C4-2B (cell line): ENCODE measurements around the gene UQCRH.

Source experiments
- ZFX ChIP-seq: fragments of 450-650 bp; IDR thresholded peaks from 2 replicates; pipeline ENCODE4 v1.6.1; 2017
- TF ChIP-seq, protein P1 (sequence below): fragments of 450-650 bp; conservative IDR thresholded peaks from 2 replicates; pipeline ENCODE4 v1.5.1; 2017; ENCODE audit warnings: mild to moderate bottlenecking

DNA sequence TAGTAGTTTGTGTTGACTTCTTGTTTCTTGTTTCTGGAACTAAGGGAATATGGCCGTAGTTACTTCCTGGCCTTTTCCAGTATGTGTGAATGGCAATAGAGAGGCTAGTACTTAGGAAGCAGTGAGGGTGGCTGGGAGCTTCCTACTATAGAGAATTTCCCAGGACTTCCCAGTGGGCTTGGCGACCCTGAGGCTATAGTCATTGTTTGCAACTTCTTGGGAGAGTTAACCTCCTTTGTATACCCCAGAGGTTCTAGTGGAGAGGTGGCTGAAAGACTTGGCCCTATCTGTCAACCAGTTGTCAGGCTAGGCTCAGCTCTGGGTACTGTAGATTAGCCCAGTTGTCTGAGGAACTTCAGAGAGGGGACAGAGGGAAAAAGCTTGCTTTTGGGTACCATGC is 40.4 kb upstream of the UQCRH start:
- TF ChIP-seq, protein P1, sequence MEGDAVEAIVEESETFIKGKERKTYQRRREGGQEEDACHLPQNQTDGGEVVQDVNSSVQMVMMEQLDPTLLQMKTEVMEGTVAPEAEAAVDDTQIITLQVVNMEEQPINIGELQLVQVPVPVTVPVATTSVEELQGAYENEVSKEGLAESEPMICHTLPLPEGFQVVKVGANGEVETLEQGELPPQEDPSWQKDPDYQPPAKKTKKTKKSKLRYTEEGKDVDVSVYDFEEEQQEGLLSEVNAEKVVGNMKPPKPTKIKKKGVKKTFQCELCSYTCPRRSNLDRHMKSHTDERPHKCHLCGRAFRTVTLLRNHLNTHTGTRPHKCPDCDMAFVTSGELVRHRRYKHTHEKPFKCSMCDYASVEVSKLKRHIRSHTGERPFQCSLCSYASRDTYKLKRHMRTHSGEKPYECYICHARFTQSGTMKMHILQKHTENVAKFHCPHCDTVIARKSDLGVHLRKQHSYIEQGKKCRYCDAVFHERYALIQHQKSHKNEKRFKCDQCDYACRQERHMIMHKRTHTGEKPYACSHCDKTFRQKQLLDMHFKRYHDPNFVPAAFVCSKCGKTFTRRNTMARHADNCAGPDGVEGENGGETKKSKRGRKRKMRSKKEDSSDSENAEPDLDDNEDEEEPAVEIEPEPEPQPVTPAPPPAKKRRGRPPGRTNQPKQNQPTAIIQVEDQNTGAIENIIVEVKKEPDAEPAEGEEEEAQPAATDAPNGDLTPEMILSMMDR = no peak
- no peak for TF ChIP-seq ZFX
